LNCAP (cell line): ENCODE data around the gene KRT20.

Experiments
- CTCF ChIP-seq: fragments of 450-650 bp; IDR thresholded peaks from 2 replicates; pipeline ENCODE4 v1.5.1; 2017; ENCODE audit warnings: mild to moderate bottlenecking

KRT20 gene

GRCh38 chr17:40884708-40885512, at the start of gene KRT20:
Gene KRT20 (minus strand): TSS chr17:40885242. CDS start chr17:40885185, 57 bp downstream.
- TF ChIP-seq CTCF: peak; percentile 40

GRCh38 chr17:40932608-40933007, 47.6 kb upstream of the KRT20 start:
- TF ChIP-seq CTCF: no peak

GRCh38 chr17:40931311-40931710, 46.3 kb upstream of the KRT20 start:
- no peak for TF ChIP-seq CTCF

GRCh38 chr17:40926341-40926740, 41.3 kb upstream of the KRT20 start:
- TF ChIP-seq CTCF: no peak

- TF ChIP-seq CTCF: no peak
Observed at GRCh38 chr17:40922239-40922638, 37.2 kb upstream of the KRT20 start.

GRCh38 chr17:40921026-40921425, 36.0 kb upstream of the KRT20 start:
- TF ChIP-seq CTCF: no peak

GRCh38 chr17:40916366-40916765, 31.3 kb upstream of the KRT20 start:
- no peak for TF ChIP-seq CTCF
